Amniotic epithelial cell (primary cell): ENCODE data around the gene CRISP3.
"Not testable (repeated sequence)": the region's sequence is repeated elsewhere in the genome, so short reads cannot be mapped to it uniquely, and the experiment has no call there.

ENCODE experiments used
- DNase-seq: peaks from one replicate; pipeline ENCODE4 v3.0.0-alpha.2; 2010; ENCODE audit warnings: low read depth

CRISP3 gene

GRCh38 chr6:49744259-49744658, at the start of gene CRISP3:
CRISP3 (minus strand) TSS chr6:49744388; CDS start chr6:49744367, 21 bp downstream.
- no peak for DNase-seq

GRCh38 chr6:49790341-49790740, 46.2 kb upstream of the CRISP3 start:
- DNase-seq: no peak

GRCh38 chr6:49787176-49787575, 43.0 kb upstream of the CRISP3 start, which contains the start of gene PGK2:
PGK2 (minus strand) TSS chr6:49787285; CDS start chr6:49787187, 98 bp downstream.
- no peak for DNase-seq

- no peak for DNase-seq
Observed at GRCh38 chr6:49784272-49784671, 40.1 kb upstream of the CRISP3 start.

GRCh38 chr6:49782725-49783124, 38.5 kb upstream of the CRISP3 start:
- DNase-seq: no peak

GRCh38 chr6:49782293-49782692, 38.1 kb upstream of the CRISP3 start:
- DNase-seq: no peak

GRCh38 chr6:49776444-49776843, 32.3 kb upstream of the CRISP3 start:
- no peak for DNase-seq

- no peak for DNase-seq
Observed at GRCh38 chr6:49775043-49775442, 30.9 kb upstream of the CRISP3 start.

- DNase-seq: peak; percentile 1
Observed at GRCh38 chr6:49772285-49772684, 28.1 kb upstream of the CRISP3 start.

- DNase-seq: peak; percentile 14
Observed at GRCh38 chr6:49766762-49767161, 22.6 kb upstream of the CRISP3 start.

- DNase-seq: no peak
Observed at GRCh38 chr6:49764571-49765236, 20.5 kb upstream of the CRISP3 start.

- DNase-seq: no peak
Observed at GRCh38 chr6:49743429-49743828, 759 bp downstream of the CRISP3 start.

GRCh38 chr6:49739423-49739822, 4.8 kb downstream of the CRISP3 start:
- no peak for DNase-seq

- DNase-seq: no peak
Observed at GRCh38 chr6:49736017-49736508, 8.1 kb downstream of the CRISP3 start.

GRCh38 chr6:49733680-49734079, 10.5 kb downstream of the CRISP3 start:
- no peak for DNase-seq

GRCh38 chr6:49732781-49733180, 11.4 kb downstream of the CRISP3 start:
- no peak for DNase-seq

GRCh38 chr6:49730251-49730650, 13.9 kb downstream of the CRISP3 start:
- DNase-seq: no peak

GRCh38 chr6:49723917-49724316, 20.3 kb downstream of the CRISP3 start:
- not testable (repeated sequence) for DNase-seq

GRCh38 chr6:49721297-49721696, 22.9 kb downstream of the CRISP3 start:
- no peak for DNase-seq

- DNase-seq: no peak
Observed at GRCh38 chr6:49720372-49720771, 23.8 kb downstream of the CRISP3 start.

- peak; percentile 6 for DNase-seq
Observed at GRCh38 chr6:49713346-49713745, 30.8 kb downstream of the CRISP3 start, which contains the start of gene CRISP2. CRISP2 (minus strand) TSS chr6:49713543; CDS start chr6:49709196, 4,347 bp downstream.

- no peak for DNase-seq
Observed at GRCh38 chr6:49698478-49698877, 45.7 kb downstream of the CRISP3 start.

GRCh38 chr6:49693512-49693911, 50.7 kb downstream of the CRISP3 start:
- DNase-seq: no peak

- DNase-seq: peak; percentile 5
Observed at GRCh38 chr6:49692534-49692933, 51.7 kb downstream of the CRISP3 start.
